Pons (tissue), 1 donor: ENCODE results near the gene EGFL7.

ENCODE experiments used
- DNase-seq: peaks from one replicate; pipeline ENCODE4 v3.0.0-alpha.2; 2016; ENCODE audit warnings: low spot score

EGFL7 gene

GRCh38 chr9:136662656-136663581 is at the start of gene EGFL7:
Gene EGFL7 (plus strand): TSS chr9:136662916. CDS start chr9:136668283, 5,367 bp downstream.
- no peak for DNase-seq

- DNase-seq, result no peak
These were observed 48.8 kb upstream of the EGFL7 start for GRCh38 chr9:136613824-136614371.

- no peak for DNase-seq
These were observed 48.3 kb upstream of the EGFL7 start for GRCh38 chr9:136614372-136614922.

- no peak for DNase-seq
These were observed 47.6 kb upstream of the EGFL7 start for GRCh38 chr9:136614967-136615623.

- no peak for DNase-seq
These were observed 46.9 kb upstream of the EGFL7 start for GRCh38 chr9:136615631-136616306.

GRCh38 chr9:136616307-136616635 is 46.4 kb upstream of the EGFL7 start:
- DNase-seq, result no peak

- DNase-seq, result no peak
These were observed 45.6 kb upstream of the EGFL7 start for GRCh38 chr9:136616948-136617695.

GRCh38 chr9:136617746-136618579 is 44.8 kb upstream of the EGFL7 start:
- no peak for DNase-seq

GRCh38 chr9:136618580-136619547 is 43.9 kb upstream of the EGFL7 start:
- DNase-seq, result peak; percentile 32

- DNase-seq, result peak; percentile 50
These were observed 42.8 kb upstream of the EGFL7 start for GRCh38 chr9:136619742-136620440.

GRCh38 chr9:136620441-136621018 is 42.2 kb upstream of the EGFL7 start:
- DNase-seq, result no peak

GRCh38 chr9:136621019-136621733 is 41.5 kb upstream of the EGFL7 start:
- no peak for DNase-seq

- no peak for DNase-seq
These were observed 41.0 kb upstream of the EGFL7 start for GRCh38 chr9:136621734-136622093.

GRCh38 chr9:136622538-136622948 is 40.2 kb upstream of the EGFL7 start:
- DNase-seq, result no peak

- DNase-seq, result no peak
These were observed 39.5 kb upstream of the EGFL7 start for GRCh38 chr9:136623016-136623841.

- DNase-seq, result no peak
These were observed 38.9 kb upstream of the EGFL7 start for GRCh38 chr9:136623842-136624183.
